HG02970 (cell line): ENCODE data around the gene SCART1.
"Not testable (repeated sequence)": the region's sequence is repeated elsewhere in the genome, so short reads cannot be mapped to it uniquely, and the experiment has no call there.

ENCODE experiments used
- ATAC-seq: cut with Tn5 transposase; IDR thresholded peaks from one replicate; pipeline ENCODE4 v1.9.1; 2021; ENCODE audit warnings: mild to moderate bottlenecking, moderate library complexity, moderate number of reproducible peaks; ENCODE audit not compliant: unreplicated experiment, low FRiP score

Gene SCART1

DNA sequence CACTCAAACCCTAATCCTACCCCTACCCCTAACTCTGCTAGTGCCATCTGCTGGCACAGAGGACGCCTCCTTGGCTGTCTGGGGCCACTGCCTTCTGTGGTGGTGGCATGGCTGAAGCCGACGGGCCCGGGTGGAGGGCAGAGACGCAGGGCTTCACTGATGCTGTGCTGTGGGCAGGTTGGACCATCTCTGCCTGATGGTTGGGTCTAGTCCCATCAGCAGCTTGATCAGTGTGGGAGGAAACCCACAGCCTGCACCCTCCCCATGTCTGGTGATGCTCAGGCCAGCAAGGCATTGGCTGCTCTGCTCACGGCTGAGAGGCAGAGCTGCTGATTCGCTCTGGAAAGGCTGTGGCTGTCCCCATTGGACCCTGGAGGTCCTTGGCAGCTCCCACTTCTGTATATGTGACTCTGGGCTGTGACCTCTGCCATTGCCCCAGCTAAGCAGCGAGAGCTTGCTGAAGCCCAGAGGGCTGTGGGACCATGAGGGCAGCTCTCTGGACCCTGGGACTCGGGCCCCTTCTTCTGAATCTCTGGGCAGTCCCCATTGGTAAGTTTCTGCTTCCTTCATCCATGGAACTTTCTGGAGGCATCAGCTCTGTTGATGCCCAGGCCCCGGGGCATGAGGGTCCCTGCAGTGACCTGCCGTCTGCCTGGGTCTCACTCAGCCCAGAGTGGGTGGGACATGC is at the start of gene SCART1:
SCART1 (plus strand) TSS at position 430 of the 688 bp plus-strand sequence; CDS start at position 483, 53 bp downstream.
- ATAC-seq = no peak

- ATAC-seq = no peak
These were observed 48.5 kb upstream of the SCART1 start for GRCh38 chr10:133405272-133405671.

DNA sequence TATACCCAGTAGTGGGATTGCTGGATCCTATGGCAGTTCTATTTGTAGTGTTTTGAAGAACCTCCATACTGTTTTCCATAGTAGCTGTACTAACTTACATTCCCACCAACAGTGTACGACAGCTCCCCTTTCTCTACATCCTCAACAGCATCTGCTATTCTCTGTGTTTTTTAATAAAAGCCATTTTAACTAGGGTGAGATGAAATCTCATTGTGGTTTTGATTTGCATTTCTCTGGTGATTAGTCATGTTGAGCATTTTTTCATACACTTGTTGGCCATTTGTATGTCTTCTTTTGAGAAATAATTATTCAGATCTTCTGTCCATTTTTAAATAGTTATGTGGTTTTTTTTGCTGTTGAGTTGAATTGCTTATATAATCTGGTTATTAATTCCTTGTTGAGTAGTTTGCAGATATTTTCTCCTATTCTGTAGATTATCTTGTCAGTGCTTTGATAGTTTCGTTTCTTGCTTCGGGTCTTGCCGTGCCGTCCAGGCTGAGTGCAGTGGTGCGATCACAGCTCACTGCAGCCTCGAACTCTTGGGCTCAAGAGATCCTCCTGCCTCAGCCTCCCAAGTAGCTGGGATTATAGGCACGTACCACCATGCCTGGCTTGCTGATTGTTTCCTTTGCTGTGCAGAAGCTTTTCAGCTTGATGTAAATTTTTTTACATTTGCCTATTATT is 47.8 kb upstream of the SCART1 start:
- ATAC-seq = no peak

GRCh38 chr10:133411523-133412380 is 42.0 kb upstream of the SCART1 start:
- ATAC-seq = no peak

DNA sequence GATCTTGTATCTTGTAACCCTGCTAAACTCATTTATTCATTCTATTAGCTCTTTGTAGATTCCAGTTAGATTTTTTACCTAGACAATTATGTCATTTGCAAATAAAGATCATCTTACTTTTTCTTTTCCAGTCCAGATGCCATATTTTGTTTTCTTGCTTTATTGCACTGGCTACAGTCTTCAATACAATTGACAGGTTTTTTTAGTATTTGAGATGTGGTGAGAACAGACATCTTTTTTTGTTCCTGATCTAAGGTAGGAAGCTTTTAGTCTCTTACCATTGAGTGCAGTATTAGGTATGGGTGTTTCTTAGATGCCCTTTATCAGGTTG is 41.4 kb upstream of the SCART1 start:
- no peak for ATAC-seq

- ATAC-seq = not testable (repeated sequence)
These were observed 39.3 kb upstream of the SCART1 start for GRCh38 chr10:133414401-133414800.

GRCh38 chr10:133415752-133416151 is 38.0 kb upstream of the SCART1 start:
- no peak for ATAC-seq

DNA sequence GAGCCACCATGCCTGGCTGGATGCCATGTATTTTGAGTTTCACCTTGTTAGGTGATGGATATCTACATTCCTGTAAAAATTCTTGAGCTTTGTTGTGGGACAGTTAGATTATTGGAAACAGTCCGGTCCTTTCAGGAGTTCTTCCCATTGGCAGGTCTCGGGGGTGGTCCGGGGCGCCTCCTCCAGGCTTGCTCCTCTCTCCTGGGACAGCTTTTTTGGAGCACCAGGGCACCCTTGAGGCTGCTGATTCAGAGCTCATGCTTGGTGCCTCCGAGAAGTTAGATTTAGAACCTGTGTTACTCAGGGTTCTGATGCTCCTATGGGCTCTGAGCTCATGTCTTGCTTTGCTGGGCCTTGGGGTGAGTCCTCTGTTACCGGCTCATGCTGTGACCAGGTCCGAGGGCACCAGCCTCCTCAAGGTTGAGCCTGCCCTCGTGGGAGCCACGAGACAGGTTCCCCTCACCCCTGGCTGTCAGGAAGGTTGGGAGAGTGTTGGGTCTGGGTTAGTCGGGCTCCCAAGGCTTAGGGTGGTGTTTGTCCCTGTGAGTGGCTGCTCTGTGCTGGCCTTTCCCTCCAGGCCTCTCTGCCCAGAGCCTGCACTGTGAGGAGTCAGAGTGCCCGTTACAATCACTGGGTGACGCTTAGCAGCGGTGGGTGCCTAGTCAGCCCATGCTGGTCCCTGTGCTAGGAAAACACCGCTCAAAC is 35.3 kb upstream of the SCART1 start:
- ATAC-seq = no peak

DNA sequence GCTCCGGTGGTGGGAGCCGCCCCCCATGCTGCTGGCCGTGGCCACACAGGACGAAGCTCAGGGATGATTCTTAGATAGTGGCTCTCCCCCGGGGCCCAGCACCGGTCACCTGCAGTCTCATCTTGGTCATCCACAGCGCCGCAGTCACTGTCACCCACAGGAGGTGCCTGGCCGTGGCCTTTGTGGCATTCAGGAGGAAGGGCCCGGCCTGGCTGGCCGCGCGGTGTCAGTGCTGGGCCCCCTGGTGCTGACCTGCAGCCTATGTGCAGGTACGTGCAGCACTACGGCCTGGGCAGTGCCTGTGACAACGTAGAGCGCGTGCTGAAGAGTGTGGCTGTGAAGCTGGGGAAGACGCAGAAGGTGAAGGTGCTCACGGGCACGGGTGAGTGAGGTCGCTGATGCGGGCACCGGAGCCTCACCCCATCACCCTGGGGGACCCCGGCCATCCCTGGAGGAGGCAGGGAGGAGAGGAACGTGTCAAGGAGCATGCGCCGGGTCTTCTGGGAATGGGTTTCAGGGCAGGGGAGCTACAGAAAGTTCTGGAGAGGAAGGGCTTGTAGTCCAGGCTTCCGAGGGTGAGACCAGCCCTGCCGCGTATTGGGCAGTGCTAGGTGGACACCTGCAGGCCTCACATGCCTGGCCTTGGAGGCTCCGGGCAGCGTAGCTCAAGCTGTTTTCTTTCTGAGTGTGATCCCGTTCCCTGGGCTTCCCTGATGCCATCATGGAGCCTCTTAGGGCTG is 34.4 kb upstream of the SCART1 start:
- ATAC-seq = no peak

DNA sequence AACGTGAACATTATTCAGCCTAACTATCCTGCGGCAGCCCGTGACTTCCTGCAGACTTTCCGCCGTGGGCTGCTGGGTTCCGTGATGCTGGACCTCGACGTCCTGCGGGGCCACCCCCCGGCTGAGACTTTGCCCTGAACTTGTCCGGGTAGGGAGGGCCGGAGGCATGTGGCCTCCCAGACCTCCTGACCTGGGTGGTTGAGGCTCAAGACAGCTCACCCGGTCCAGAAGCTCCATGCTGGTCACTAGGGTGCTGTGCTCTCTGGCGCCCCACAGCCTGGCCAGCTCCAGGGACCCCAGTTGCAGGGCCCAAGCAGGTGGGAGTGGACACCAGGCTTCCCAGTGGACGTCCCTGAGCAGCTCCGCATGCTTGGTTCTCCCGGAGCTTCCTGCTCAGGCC is 33.7 kb upstream of the SCART1 start:
- ATAC-seq = no peak

GRCh38 chr10:133420579-133420978 is 33.2 kb upstream of the SCART1 start:
- no peak for ATAC-seq

DNA sequence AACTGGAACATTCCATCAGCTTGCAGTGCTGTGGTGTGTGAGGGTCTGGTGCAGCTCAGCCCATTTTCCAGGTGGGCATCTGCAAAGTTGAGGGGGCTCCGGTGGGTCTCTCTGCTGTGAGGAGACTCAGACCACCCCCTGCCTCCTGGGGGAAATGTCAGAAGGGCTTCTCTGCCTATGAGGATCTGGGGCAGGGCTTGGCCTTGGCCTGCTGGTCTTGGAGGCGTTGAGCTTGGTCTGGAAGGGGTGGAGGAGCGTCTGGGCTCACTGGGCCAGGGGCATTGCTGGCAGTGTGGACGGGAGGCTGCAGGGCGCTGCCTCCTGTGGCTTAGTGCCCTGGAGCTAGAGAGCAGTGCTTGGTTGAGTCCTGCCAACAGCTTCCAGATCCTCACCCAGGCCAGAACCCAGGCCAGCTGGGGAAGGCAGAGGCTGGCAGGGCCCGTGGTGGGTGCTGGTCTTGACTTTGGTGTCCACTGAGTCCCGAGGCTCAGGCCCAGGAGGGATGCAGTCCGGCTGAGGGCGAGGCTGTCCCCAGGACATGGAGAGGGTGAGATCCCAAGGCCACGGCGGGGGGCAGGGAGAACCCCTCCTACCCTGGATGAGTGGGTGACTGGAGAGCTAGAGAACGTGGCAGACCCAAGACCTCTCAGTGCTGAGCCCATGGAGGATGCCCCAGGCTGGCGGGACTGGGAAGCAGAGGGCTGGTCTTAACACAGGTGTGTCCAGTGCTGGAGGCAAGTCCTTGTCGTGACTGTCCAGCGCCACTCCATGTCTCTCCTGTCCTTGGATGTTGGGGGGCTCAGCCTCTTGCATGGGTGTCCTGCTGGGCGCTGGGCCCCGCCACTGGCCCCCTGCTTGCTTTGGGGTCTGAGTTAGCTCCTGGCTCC is 32.2 kb upstream of the SCART1 start:
- ATAC-seq = no peak

GRCh38 chr10:133422223-133422806 is 31.4 kb upstream of the SCART1 start:
- ATAC-seq = no peak

DNA sequence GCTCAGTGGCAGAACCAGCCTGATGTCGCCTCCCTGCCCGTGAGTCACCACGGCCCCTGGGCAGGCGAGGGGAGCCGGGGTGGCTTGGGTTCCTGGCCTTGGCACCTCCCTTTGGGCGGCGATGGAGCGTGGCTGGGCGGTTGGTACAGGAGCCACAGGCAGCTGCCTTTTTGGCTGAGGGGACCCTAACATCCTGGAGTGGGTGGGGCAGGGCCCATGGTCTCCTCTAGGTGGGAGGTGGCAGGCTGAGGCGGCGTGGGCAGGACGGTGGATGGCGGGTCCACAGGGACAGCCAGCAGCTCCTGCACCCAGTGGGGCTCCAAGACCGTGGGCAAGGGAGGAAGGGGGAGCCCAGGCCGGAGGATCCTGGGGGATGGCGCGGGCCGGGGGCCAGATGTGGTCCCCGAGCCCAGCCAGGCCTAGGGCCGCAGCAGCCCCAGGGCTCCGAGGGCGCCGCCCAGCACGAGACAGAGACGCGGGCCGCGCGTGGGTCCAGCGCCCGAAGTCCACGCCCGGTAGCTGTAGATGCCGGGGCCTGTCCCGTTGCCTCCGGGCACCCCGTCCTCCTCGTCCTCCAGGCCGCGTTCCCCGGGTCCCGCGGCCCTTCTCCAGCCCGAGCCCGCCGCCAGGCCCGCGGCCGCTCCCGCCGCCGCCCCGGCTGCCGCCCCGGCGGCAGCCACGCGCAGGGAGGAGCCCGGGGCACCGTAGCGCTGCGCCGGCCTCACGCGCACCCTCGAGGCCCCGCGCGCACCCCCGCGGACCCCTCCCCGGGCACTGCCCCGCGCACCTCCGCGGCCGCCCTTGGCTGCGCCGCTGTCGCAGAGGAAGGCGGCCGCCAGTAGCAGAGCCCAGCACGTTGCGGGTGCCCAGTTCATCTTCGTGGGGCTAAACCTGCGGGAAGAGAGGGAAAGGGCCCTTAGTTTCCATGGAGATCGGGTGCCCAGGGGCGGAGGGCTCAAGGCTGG is 30.7 kb upstream of the SCART1 start:
- ATAC-seq = no peak

DNA sequence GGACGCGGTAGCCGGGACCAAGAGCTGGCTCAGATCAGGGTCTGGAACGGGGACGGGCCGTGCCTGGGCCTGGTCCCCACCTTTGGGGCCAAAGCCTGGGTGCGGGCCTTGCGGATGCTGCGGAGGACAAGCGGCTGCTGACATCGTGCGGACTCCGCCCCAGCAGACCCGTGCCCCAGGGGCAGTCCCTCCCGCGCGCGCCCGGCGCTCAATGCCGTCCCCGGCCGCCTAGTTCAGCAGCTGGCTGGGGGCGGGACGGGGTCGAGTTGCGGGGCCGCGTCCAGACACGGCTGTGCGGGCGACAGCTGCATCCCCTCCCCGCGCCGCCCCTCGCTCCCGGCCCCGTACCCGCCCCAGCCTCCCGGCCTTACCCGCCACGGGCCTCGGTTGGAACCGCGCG is 29.6 kb upstream of the SCART1 start:
- not testable (repeated sequence) for ATAC-seq

- not testable (repeated sequence) for ATAC-seq
These were observed 29.1 kb upstream of the SCART1 start, which contains the start of gene SPRN for GRCh38 chr10:133424601-133425000. Gene SPRN (minus strand): TSS chr10:133424625. CDS start chr10:133423681, 944 bp downstream.

DNA sequence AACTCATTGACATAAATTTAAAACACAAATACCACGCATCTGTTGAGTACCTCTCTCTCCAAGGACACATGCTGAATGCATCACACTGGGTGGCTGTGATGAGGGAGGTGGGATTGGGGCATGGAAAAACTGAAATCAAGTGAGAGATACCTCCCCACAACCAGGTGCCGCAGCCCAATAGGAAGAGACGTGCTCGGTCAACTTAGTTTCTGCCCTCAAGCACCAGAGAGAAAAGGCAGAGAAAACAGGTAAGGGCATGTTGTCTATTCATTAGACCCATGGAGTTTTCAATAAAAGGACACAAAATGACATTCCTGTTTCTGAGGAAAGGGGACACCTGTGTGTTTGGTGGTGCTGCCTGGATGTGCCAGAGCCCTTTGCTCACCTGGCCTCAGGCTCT is 24.2 kb upstream of the SCART1 start:
- not testable (repeated sequence) for ATAC-seq
